ENCODE data around the gene SLC9A9.

SLC9A9 gene

DNA sequence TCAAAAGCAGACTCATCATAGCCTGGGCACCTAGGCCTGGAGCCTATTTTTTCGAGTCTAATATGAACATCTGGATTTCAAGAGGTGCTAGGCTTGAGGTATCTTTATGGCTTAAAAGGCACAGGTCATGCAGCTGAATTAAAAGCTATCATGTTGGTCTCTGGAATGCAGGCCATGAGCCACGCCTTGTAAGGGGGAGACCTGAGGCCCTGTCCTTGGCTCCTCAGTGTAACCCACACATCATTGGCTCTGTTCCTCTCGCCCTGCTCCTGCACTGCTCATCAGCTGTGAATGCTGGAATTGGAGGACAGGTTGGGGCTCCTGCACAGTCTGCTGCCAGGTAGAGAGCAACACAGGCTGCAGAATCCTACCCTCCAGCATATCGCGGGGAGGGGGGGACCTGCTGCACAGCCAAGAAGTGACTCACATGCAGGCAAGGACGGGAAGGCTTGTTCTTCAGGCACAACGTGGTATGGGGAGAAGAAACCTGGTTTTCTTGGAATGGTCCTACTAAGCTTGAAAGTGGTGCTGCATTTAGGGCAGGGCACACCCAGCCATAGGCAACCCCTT, 582.7 kb downstream of the SLC9A9 start:
- Mint-ChIP-seq H3K36me3 (ENCODE audit: low read depth) (peaks cover 5% of the 10 kb centered on the region), H3K4me3 (no peak overlapping the region), H3K27ac (no peak overlapping the region), H3K27me3 (ENCODE audit: low read depth) (no peaks in the 10 kb centered on the region), H3K9me3 (no peaks in the 10 kb centered on the region), H3K4me1 (ENCODE audit: low read depth) (peaks cover 2% of the 10 kb centered on the region)

DNA sequence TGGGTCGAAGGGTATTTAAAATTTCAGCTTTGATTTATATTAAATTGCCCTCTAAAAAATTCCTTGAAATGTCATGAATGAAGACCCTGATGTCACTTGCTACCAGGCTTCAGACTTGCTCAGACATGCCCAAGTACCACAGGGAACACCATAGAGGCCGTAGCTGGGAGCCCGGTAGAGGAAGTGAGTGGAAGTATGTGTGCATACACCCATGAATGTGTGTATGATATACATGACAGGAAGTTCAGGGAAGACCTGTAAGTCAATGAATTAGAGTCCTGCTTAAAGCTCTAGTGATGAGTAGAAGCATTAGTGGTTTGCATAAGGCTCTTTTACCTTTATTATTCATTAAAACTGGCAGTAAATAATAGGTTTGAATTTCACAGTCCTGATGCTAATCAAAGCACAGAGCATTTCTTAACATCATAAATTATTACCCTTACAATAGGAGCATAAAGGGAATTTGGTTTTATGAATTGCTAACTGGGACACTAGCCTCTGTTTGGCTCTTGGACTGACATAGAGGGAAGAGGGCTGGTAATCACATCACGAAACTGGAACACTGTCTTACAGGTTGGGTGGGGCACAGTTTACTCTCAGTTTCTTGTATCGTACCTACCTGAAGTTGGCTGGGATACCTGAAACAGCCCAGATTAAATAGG, 584.3 kb downstream of the SLC9A9 start:
- Mint-ChIP-seq H3K27me3 (ENCODE audit: low read depth) (no peaks in the 10 kb centered on the region), H3K9me3 (no peaks in the 10 kb centered on the region), H3K36me3 (ENCODE audit: low read depth) (peaks cover 5% of the 10 kb centered on the region), H3K27ac (no peak overlapping the region), H3K4me1 (ENCODE audit: low read depth) (peaks cover 2% of the 10 kb centered on the region), H3K4me3 (no peak overlapping the region)

DNA sequence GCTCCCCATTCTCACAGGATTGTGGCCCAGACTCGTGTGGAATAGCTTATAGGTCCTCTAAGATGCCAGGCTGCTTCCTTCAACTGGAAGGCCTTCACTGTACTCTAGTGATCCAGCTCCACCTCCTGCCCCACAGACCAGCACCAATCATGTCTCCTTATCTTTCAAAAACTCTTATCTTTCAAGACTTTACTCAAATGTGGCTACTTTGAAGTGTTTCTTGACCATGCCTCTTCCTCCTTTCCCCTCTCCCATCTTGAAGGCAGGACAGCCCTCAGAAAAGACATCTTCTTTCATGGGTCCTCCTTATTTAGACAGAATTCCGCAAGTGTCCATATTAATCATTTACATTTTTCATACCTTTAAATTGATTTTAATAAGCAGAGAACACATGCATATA, 586.4 kb downstream of the SLC9A9 start:
- Mint-ChIP-seq H3K9me3 (no peaks in the 10 kb centered on the region), H3K27ac (no peak overlapping the region), H3K4me3 (no peak overlapping the region), H3K4me1 (ENCODE audit: low read depth) (peaks cover under 1% of the 10 kb centered on the region), H3K36me3 (ENCODE audit: low read depth) (peaks cover 5% of the 10 kb centered on the region), H3K27me3 (ENCODE audit: low read depth) (no peaks in the 10 kb centered on the region)

DNA sequence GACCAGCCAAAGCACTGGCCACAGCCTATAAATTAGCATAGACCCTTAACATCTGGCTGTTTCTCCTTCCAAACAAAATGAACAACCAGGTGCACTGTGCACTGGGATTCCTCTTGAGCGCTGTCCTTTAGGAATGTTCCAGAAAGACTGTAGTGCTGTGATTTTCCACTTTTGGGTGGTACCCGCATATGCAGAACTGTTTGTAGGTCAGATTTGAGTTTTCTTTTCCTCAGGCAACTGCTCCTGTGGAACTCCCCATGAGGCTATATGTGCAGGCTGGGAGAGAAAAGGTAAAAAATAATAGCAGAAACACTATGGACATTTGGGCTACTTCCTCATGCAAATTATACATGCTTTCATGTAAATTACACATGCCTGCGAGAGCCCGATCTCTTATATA, 589.6 kb downstream of the SLC9A9 start:
- no peaks in the 10 kb centered on the region for H3K36me3 Mint-ChIP-seq (ENCODE audit: low read depth)
- peaks cover 3% of the 10 kb centered on the region for H3K4me1 Mint-ChIP-seq (ENCODE audit: low read depth)
- peaks cover 4% of the 10 kb centered on the region for H3K9me3 Mint-ChIP-seq
- H3K27ac Mint-ChIP-seq, result no peak overlapping the region
- no peak overlapping the region for H3K4me3 Mint-ChIP-seq
- no peaks in the 10 kb centered on the region for H3K27me3 Mint-ChIP-seq (ENCODE audit: low read depth)

DNA sequence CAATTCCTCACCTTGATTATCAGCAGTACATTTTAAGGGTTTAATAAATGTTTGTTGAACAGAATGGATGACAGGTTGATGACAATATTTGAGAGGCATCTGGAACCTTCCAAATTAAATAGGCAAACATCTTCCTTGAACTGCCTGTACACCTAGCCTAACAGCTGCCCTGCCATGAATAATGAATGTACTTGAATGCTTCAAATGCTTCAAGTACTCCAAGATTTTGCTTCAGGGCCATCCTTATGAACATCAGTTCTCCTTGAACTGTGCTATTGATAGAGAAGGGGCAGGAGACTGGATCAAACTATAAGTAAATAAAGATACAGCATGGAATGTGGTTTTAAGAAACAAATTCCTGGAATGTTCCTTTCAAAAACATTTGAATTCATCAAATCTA, 591.9 kb downstream of the SLC9A9 start:
- Mint-ChIP-seq H3K4me3 (no peak overlapping the region), H3K9me3 (peaks cover 4% of the 10 kb centered on the region), H3K4me1 (ENCODE audit: low read depth) (peaks cover 3% of the 10 kb centered on the region)

DNA sequence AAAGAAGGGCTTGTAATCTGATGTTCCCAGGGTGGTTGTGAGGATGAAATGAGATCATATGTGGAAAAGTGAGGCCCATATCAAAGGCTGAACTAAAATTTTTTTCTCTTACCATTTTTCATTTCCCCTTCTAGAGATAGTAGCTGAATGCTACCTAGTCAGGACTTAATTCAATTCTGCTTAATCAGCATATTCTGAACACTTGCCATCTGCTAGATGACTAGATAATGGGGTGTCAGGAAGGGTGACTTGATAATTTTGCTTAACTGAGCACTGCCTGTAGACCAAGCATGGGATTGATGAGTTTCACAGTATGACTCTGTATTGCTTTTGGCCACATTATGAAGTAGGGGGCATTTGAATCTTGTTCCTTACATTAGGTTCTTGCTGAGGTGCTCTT, 592.5 kb downstream of the SLC9A9 start:
- Mint-ChIP-seq H3K36me3 (ENCODE audit: low read depth) (no peaks in the 10 kb centered on the region), H3K4me3 (no peak overlapping the region), H3K4me1 (ENCODE audit: low read depth) (peaks cover 3% of the 10 kb centered on the region), H3K27me3 (ENCODE audit: low read depth) (no peaks in the 10 kb centered on the region), H3K27ac (no peak overlapping the region), H3K9me3 (peaks cover 7% of the 10 kb centered on the region)

More for the DNA sequence above, 591.9 kb downstream of the SLC9A9 start:
- Mint-ChIP-seq H3K36me3 (ENCODE audit: low read depth) (no peaks in the 10 kb centered on the region), H3K27me3 (ENCODE audit: low read depth) (no peaks in the 10 kb centered on the region), H3K27ac (no peak overlapping the region)

GRCh38 chr3:143252931-143253330, 595.3 kb downstream of the SLC9A9 start:
- no peak overlapping the region for H3K27ac Mint-ChIP-seq
- no peaks in the 10 kb centered on the region for H3K27me3 Mint-ChIP-seq (ENCODE audit: low read depth)
- H3K36me3 Mint-ChIP-seq (ENCODE audit: low read depth), result no peaks in the 10 kb centered on the region
- H3K9me3 Mint-ChIP-seq, result peaks cover 14% of the 10 kb centered on the region
- peaks cover 3% of the 10 kb centered on the region for H3K4me1 Mint-ChIP-seq (ENCODE audit: low read depth)
- H3K4me3 Mint-ChIP-seq, result no peak overlapping the region

DNA sequence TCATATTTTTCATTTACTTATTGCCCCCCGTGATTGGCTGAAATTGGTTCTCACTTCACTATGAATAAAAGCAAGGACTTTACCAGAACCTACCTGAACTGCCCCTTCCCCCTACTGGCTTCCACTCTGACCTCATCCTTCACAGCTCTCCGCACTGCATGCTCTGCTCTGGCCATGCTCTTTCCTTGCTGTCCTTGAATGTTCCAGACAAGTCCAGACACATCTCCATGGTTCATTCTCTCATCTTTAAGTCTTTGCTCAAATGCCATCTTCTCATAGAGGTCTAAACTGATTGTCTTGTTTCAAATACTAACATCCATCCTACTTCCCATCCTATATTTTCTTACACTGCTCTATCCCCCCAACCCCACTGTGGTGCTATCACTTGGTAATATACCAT, 599.3 kb downstream of the SLC9A9 start:
- Mint-ChIP-seq H3K36me3 (ENCODE audit: low read depth) (no peaks in the 10 kb centered on the region), H3K9me3 (peaks cover 11% of the 10 kb centered on the region), H3K4me3 (no peak overlapping the region), H3K27me3 (ENCODE audit: low read depth) (no peaks in the 10 kb centered on the region), H3K4me1 (ENCODE audit: low read depth) (no peaks in the 10 kb centered on the region), H3K27ac (no peak overlapping the region)

DNA sequence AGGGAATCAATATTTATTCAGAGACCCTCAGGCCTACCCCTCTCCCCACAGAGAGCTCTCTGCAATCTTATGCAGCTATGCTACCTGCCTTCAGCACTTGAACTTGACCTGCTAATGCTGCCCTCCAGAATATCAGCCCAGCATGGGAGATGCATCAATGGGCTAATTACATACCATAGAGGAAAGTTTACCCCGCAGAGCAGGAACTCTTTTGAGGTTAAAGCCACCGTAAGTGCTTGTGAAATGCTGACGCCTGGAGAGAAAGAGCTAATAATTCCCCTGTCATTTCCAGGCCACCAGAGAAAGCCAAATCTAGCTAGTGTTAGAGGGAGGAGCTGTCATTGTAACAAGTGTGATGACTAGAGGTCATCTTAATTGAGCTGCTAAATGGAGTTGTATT, 601.2 kb downstream of the SLC9A9 start:
- no peak overlapping the region for H3K27ac Mint-ChIP-seq
- no peaks in the 10 kb centered on the region for H3K4me1 Mint-ChIP-seq (ENCODE audit: low read depth)
- H3K9me3 Mint-ChIP-seq, result peaks cover 11% of the 10 kb centered on the region
- H3K27me3 Mint-ChIP-seq (ENCODE audit: low read depth), result no peaks in the 10 kb centered on the region
- H3K36me3 Mint-ChIP-seq (ENCODE audit: low read depth), result no peaks in the 10 kb centered on the region
- no peak overlapping the region for H3K4me3 Mint-ChIP-seq

- H3K27me3 Mint-ChIP-seq (ENCODE audit: low read depth), result no peaks in the 10 kb centered on the region
- no peak overlapping the region for H3K4me3 Mint-ChIP-seq
- H3K36me3 Mint-ChIP-seq (ENCODE audit: low read depth), result no peaks in the 10 kb centered on the region
- no peaks in the 10 kb centered on the region for H3K4me1 Mint-ChIP-seq (ENCODE audit: low read depth)
- no peak overlapping the region for H3K27ac Mint-ChIP-seq
- peaks cover 7% of the 10 kb centered on the region for H3K9me3 Mint-ChIP-seq
These were observed 602.6 kb downstream of the SLC9A9 start for GRCh38 chr3:143245692-143246091.

DNA sequence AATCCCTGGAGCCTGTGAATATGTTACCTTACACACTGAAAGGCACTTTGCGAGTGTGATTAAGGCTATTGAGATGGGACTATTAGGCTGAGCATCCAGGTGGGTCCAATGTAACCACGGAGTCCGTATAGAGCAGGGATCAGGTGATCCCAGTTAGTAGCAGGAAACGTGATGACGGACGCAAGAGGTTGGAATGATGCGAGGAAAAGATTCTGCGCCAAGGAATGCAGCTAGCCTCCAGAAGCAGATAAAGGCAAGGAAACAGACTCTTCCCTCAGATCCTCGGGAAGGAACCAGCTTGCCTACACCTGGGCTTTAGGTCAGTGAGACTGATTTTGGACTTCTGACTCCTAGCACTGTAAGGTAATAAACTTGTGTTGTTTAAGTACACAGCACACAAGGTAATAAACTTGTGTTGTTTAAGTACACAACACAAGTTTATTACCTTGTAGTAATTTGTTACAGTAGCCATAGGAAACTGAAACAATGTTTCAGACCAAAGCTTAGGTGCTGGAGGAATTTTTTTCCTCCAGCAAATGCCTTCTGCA, 603.7 kb downstream of the SLC9A9 start:
- Mint-ChIP-seq H3K27ac (no peak overlapping the region), H3K4me1 (ENCODE audit: low read depth) (no peaks in the 10 kb centered on the region), H3K4me3 (no peak overlapping the region), H3K9me3 (peaks cover 3% of the 10 kb centered on the region), H3K27me3 (ENCODE audit: low read depth) (no peaks in the 10 kb centered on the region), H3K36me3 (ENCODE audit: low read depth) (no peaks in the 10 kb centered on the region)

GRCh38 chr3:143243686-143244085, 604.6 kb downstream of the SLC9A9 start:
- no peak overlapping the region for H3K4me3 Mint-ChIP-seq
- H3K9me3 Mint-ChIP-seq, result no peaks in the 10 kb centered on the region
- H3K4me1 Mint-ChIP-seq (ENCODE audit: low read depth), result no peaks in the 10 kb centered on the region
- H3K27ac Mint-ChIP-seq, result no peak overlapping the region
- no peaks in the 10 kb centered on the region for H3K36me3 Mint-ChIP-seq (ENCODE audit: low read depth)
- no peaks in the 10 kb centered on the region for H3K27me3 Mint-ChIP-seq (ENCODE audit: low read depth)

DNA sequence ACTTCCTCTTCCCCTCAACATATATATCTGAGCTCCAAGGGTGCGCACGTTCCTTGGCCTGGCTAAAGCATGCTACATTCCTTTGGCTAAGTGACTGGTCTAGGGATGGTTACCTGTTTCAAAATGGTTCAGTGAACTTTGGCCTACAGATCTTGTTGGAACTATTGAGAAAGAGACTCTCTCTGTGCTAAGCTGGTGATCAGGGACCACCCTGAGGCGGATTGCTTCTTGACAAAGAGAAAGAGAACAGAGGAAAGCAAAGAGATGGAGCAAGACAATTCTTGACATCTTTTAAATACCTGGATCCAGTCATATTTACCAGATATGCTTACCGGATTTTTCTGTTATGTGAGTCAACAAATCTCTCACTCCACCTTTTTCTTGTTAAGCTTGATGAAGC, 605.6 kb downstream of the SLC9A9 start:
- no peaks in the 10 kb centered on the region for H3K36me3 Mint-ChIP-seq (ENCODE audit: low read depth)
- H3K4me1 Mint-ChIP-seq (ENCODE audit: low read depth), result no peaks in the 10 kb centered on the region
- no peak overlapping the region for H3K27ac Mint-ChIP-seq
- H3K9me3 Mint-ChIP-seq, result no peaks in the 10 kb centered on the region
- no peak overlapping the region for H3K4me3 Mint-ChIP-seq
- H3K27me3 Mint-ChIP-seq (ENCODE audit: low read depth), result no peaks in the 10 kb centered on the region

DNA sequence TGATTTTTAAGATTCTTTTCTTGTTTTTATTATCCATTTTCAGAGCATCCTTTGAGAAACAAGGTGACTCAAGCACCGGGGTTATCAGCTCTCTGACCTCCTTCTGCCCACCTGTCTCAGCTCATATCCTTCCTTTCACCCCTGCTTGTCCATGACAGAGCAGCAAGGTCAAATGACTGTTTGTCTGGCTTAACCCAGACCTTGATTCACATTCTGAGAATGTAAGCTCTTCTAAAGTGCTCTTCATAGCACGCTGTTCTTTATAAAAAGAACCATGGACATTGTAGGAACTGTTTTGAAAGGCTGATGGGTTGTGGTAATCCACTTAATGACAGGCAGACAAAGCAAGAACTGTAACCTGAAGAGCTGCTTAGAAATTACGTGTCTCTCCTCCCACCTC, 606.2 kb downstream of the SLC9A9 start:
- no peak overlapping the region for H3K4me3 Mint-ChIP-seq
- no peaks in the 10 kb centered on the region for H3K36me3 Mint-ChIP-seq (ENCODE audit: low read depth)
- no peaks in the 10 kb centered on the region for H3K9me3 Mint-ChIP-seq
- no peaks in the 10 kb centered on the region for H3K4me1 Mint-ChIP-seq (ENCODE audit: low read depth)
- no peaks in the 10 kb centered on the region for H3K27me3 Mint-ChIP-seq (ENCODE audit: low read depth)
- H3K27ac Mint-ChIP-seq, result no peak overlapping the region

DNA sequence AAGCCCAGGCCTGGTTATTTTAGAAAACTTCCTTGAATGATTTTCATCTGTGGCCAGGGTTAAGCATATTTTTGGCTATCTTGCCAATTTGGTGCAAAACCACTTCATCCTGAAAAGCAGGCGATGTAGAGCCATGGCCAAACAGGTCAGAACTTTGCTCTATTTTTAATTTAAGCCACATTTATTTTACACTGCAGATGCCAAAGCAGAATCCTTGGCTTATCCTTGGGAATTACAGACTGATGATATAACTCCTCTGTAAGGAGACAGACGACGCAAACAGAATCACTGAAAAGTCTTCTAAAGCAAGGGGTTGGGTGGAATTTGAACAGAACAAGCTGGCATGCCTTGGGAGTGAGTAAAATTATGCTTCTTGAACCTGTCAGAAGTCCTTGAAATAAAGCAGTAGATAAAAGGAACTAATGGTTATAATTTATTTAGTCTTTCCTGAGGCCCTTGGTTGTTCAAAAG, 606.8 kb downstream of the SLC9A9 start:
- no peaks in the 10 kb centered on the region for H3K4me1 Mint-ChIP-seq (ENCODE audit: low read depth)
- H3K4me3 Mint-ChIP-seq, result no peak overlapping the region
- H3K27ac Mint-ChIP-seq, result no peak overlapping the region
- H3K36me3 Mint-ChIP-seq (ENCODE audit: low read depth), result no peaks in the 10 kb centered on the region
- H3K27me3 Mint-ChIP-seq (ENCODE audit: low read depth), result no peaks in the 10 kb centered on the region
- H3K9me3 Mint-ChIP-seq, result peaks cover 3% of the 10 kb centered on the region
